GM18519 (cell line): ENCODE results near the gene ROR1.

Experiments used
- ATAC-seq: cut with Tn5 transposase; IDR thresholded peaks from one replicate; pipeline ENCODE4 v1.9.1; 2021; ENCODE audit warnings: mild to moderate bottlenecking, moderate library complexity; ENCODE audit not compliant: unreplicated experiment, low FRiP score

The ROR1 gene

DNA sequence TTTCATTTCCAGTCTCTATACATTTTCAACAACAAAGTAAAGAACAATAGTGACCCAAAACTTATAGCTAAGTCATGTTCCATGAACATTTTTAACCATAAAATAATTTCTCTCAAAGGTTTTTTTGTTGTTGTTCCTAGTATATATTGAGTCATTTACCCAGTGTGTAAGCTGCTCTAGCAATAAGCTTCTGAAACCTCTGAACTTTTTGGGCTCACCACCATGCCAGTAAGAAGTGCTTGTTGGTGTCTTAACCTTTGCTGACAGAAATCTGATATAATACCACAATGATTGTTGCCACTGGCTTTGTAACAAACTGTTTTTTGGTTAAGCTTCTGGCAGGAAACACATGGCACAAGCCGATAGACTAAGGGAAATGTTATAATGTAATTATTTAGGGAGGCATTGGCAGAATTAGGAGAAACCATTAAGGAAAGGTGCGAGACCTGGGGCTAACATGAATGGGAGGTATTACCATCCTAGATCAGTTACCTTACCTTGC is 377.0 kb downstream of the ROR1 start:
- no peak for ATAC-seq

DNA sequence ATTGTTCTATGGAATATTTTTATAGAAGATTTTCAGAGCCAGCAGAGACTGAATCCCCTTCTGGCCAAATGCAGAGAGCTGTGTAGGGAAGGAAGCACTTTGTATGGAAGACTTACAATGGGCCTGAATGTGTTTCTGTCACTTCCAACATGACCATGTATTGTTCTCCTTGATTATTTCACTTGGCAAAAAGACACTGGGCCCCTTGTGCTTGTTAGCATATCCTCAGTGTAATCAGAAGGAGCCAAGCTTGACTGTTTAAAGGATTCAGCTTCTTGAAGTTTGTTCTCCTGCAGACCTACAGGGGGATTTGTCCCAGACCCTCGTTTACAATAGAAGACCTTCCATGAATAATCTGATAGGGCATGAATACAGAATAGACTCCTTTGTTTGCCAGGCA is 381.5 kb downstream of the ROR1 start:
- no peak for ATAC-seq

DNA sequence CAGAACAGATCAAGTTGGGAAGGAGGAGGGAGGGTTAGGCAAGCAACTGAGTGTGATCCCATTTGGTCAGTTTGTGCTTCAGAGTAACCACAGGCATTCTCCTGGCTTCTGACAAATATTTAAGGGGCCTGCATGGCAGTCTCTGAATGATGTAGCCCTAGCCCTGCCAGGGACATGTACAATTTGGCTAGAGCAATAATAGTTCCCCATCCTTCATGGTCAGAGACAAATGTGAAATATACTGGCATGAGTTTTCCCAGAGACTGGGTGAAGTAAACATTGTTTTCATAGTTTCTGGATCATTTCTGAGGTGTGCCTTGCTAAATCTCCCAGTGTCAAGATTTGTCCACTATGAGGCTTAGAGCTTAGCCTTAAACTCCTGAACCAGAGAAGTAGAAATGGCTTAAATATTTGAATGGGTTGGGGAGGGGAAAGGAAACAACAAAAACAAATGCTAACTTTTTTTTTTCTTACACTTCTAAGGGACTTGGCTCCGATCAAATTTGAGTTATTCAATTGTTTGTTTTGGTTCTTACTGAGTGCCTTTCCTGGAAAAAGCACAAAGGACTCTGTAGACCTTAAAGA is 387.6 kb downstream of the ROR1 start:
- no peak for ATAC-seq

DNA sequence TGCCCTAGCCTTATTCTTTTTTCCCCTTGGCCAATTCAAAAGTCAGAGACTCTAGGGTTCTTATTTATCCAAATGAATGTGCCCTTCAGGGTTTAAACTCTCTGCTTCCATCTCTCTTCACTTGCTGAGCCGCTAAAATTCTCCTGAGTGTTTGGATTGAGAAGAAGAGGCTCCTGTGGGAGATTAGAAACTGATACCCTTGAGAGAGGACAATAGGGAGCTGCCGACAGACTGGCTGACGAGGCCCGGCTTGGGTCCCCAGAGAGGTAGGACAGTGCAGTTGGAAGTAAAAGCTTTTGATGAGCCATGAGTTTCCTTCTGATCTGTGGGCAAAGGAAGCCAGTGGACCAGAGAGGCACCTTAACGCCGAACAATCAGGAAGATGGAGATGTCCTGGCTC is 388.3 kb downstream of the ROR1 start:
- no peak for ATAC-seq

DNA sequence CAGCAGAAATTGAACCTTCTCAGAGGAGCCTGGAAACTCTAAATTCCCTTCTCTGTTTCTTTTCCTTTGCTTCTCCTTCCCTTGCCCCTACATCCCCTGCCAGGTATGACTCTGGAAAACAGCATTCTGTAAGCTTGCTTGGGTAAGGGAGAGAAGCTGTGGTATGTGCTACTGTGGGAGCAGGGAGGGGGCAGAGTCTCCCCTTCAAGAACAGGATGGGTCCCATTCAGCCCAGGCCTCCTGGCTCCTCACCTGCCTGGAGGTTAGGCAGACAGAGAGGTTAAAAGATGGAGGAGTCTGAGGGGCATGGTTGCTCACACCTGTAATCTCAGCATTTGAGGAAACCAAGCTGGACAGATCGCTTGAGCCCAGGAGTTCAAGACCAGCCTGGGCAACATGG is 389.0 kb downstream of the ROR1 start:
- ATAC-seq = no peak

DNA sequence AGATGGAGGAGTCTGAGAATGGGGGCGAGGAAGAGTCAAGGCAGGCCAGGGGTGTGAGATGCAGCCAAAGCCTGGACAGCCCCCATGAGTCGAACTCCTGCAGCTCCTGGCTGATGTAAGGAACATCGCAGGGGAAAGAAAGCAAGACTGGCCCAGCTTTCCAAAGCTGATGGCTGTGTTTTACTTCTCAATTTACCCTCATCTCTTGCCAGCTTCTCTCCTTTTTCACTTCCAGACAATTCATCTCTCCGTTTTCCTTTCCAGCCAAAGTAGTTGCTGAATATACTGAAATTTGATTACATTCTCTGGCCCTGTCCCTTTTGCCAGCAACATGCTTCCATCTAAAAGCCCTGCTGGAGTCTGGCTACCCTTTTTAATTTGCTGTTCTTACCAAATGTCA is 389.6 kb downstream of the ROR1 start:
- ATAC-seq = no peak

DNA sequence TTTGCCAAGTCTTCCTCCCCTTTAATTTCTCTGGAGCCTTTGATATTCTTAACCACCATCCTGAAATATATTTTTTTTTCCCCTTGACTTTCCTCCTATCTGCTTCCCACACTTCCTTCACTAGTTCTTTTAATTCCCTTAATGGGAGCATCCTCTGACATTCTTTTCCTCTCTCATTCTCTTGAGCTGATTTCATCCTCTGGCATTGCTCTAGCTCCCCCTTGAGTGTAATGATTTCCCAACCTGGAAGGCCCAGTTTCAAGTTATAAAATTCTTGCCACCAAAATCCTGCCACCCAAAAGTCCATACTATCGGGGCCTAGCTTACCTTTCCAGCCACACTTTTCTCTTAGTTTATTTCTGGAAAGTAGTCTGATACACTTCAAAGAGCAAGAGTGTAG is 390.2 kb downstream of the ROR1 start:
- ATAC-seq = no peak

DNA sequence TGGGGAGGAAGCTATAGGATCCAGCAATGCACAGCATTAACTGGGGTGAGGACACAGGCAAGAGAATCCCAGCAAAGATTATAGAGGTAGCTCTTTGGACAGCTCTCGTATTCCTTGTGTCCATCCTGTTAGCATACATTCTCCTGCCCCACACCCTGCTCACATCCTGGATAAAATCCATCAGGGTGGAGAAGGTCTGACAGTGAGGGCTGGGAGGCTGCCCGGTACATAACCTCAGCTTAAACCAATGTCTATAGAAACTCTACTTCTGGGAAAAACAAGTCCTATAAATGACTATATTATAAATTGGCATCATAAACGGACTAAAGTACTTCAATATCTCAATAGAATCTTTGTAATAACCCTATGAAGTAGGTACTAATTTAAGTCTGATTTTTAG is 392.8 kb downstream of the ROR1 start:
- ATAC-seq = no peak

DNA sequence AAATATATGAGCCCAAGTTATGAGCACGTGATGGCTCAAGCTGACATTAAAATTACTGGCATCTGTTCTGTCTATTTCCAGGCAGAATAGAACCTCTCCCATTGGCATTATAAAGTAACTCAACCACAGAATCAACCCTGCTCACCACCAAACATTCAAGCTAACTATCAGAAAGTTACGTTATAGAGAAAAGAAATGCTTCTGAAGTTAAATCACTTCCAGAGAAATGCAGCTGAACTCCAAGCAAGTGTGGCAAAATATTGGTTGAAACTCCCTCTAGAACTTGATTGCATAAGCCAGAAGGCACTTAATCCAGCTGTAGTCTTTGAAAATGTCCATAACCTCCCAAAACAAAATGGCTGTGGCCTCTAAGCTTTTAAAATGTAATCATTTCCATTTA is 393.4 kb downstream of the ROR1 start:
- no peak for ATAC-seq

DNA sequence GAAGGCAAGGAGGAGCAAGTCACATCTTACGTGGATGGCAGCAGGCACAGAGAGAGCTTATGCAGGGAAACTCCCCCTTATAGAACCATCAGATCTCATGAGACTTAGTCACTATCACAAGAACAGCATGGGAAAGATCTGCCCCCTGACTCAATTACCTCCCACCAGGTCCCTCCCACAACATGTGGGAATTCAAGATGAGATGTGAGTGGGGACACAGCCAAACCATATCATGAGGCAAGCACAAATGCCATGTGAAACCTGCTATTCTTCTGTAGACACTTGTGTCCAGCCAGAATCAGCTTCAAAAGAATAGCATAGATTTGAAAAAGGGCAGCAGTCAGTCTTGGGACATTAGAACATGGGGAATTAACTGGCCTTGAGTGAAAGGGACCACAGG is 397.4 kb downstream of the ROR1 start:
- no peak for ATAC-seq

DNA sequence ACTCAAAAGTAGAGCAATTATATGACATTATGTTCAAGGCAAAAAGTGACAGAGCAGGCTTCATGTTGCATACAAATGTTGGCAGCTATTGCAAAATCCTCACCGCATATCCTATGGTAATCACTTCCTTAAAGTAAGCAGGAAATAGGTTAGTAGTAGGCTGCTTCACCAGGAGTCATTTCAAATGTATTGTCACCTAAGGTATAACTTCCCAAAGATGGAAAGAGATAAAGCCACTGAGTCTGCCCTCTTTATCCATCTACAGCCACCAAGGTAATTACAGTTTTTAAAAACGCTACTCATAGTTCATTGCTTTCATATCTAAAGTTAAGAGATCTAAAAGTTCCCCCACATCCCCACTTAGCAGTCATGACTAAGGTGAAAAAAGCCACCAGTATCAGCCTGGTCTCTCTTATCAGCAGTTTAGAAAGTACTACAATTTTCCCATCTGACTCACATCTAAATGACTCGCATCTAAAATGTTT is 398.0 kb downstream of the ROR1 start:
- ATAC-seq = peak; percentile 62

DNA sequence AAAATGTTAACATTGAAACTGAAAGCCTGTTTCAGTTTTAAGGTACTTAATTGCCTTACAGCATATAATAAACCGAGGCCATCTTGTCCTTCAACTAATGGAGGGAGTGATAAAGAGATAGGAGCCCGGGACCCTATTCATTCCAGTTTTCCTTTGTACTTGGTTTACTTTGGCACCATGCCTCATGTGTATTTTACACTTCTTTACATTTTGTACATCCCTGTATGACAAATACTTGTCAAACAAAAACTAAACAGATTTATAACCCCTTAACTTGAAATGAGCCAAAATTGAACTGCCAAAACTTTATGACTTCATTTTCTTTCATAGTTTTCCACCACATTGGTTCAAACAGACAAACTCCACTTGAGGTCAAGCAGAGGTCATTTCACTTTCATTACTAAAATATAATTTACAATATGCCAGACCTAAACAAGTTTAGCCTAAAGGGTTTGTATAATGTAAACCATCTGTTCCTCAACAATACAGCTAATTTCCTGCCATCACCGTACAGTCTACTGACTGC is 398.7 kb downstream of the ROR1 start:
- ATAC-seq = peak; percentile 49

DNA sequence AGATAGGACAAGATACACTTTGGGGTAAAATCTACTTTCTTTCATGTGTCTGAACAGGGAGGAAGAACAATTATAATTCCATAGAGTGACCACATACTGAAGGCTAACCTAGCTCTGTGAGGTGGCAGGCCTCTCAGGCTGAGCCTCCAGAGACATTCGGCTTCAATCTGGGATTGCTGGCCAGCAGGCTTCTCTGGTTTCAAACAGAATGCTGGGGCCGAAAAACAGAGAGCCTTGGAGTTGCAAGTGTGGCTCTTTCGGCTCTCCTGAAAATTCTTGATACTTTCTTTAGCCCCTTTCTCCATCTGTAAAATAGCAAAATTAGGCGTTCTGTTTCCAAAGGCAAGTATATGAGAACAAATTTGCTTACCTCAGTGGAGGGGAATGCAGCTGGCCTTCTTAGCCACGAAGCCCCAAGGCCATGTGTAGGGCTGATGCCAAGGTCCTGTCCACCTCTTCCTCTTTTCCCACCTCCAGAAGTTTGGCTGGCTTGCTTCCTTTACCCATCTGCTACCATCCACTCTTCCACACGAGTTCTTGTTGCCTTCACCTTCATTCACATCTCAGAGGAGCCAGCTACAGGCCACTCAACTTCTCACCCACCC is 399.6 kb downstream of the ROR1 start:
- ATAC-seq = no peak

DNA sequence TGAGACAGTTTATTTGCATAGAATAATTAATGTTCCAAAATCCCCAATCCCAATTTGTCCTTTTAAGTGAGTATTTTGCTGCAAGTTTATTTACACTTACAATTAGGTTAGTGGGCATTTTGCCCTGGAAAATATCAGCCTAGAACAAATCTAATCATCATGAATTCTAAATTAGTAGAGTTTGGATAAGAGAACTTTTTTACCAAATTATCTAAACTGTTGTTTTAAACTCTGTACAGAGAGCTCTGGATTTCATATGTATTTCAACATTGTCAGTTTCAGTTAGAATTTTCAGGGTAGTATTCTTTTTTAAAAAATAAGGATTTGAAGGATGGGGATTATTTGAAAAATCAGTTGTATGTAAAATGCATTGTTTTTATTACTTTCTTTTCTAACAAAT is 401.8 kb downstream of the ROR1 start:
- no peak for ATAC-seq

DNA sequence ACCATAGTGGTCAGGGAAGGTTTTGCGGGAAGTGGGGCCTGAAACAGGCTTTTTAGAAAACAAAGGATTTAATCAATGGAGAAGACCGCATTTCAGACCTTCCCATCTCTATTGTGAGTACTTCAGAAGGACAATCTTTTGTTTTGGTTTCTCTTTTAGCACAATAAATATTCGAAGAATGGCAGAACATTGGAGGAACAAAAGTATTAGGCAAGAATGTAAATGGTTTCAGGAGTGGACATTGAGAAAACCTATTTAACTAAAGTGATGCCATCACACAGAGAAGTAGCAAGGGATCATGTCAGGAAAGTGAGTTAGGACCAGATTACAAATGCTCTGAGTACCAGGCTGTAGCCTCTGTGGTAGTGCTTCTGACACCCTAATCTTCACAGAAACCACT is 402.8 kb downstream of the ROR1 start:
- ATAC-seq = no peak

DNA sequence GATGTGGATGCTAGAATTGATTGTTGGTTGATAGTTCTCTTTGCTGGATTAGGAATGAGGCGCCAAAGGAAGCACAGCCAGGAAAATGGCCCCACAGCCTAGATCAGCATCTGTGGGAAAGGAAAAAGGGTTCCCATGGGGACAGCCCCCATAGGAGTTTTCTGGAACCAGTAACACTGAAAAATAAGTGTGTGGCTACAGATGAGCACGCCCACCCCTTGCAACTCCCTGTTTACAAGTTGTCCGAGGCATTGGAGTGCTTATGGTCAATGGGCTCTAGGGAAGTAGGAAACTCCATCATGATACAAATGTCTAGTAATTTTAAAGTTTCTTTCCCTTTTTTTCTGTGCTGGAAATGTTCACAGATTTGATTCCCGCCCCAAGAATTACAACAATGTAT is 405.8 kb downstream of the ROR1 start:
- no peak for ATAC-seq

DNA sequence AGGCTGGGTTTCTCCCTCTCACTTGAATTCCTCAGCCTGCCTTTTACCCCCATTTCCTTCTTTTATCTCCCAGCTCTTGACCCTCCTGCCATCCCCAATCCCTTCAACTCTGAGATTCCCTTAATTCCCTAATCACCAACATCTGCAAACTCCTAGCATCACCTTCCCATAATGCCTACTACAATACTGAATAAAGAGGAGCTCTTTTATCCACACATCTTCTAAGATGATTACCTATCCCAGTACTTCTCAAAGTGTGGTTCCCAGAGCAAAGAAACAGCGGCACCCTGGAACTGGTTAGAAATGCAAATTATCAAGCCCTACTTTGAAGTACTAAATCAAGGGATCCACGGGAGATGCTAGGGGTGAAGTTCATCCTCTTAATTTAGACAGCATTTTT is 408.4 kb downstream of the ROR1 start:
- no peak for ATAC-seq

DNA sequence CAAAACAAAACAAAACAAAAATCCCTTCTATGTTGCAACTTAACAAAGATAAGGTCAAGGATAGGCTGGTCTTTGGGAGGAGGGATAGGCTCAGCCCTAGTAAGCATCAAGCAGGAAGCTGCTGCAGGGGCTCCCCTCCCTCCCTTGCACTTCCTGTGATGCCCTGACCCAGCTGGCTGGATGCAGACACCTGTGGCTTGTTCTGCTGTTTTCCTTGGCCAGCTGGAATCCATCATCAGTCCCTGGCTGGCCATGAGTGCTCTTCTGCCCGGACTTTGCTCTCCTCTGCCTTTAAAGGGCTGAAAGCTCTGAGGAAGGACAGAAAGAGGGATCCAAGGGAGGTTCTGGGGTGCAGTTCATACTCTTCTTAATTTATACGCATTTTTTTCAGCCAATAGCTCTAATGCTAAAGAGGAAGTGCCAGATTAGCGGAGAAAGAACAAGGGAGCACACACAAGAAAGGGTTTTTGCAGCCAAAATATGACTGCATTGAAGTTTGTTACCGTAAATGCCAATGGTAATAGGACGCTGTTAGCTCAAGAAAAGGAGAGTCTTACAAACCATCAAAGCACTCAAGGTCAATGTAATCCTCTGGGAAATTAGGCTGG is 409.7 kb downstream of the ROR1 start:
- no peak for ATAC-seq

DNA sequence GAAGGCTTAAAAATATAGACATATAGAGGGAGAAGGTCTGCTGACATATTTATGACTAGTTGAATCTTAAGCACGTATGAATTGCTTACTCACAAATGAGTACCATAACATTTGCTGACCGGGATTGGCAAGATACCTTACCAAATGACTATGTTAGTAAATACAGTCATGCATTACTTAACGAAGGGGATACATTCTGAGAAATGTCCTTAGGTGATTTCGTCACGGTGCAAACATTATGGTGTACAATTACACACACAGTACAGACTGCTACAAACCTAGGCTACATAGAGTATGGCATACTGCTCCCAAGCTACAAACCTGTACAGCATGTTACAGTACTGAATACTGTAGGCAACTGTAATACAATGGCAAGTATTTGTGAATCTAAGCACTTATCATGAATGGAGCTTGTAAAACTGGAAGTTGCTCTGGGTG is 410.2 kb downstream of the ROR1 start:
- no peak for ATAC-seq

DNA sequence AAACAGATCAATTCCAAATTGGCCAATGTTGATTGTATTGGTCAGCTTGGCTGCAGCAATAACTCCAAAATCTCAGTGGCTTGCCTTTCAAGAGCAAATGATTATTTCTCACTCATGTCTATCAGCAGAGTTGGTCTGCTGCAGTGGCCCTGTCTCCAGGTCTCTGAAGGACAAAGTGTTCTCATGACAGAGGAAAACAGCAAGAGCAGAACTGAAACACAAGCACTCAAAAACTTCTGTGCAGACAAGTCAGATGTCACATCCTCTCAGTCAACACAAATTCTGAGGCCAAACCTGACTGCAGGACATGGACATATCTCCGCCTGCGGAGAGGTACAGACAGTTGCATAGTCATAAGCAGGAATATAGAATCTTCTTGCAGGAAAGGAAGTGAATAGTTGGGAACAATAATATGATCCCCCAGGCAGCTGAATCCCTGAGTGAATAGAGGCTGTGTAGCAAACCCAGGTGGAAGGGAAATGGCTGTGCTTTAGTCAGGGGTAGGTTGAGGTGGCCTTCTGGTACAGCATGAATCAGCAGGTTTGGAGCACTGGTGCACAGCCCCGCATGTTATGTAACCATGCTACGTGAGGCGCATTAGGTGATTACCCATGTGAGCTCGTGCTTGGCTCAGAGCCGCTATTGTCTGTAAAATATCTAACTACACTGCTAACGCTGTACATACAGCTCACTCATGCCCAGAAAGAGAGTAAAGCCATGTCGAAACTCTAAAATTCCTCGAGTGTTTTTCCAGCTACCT is 412.5 kb downstream of the ROR1 start:
- ATAC-seq = no peak

DNA sequence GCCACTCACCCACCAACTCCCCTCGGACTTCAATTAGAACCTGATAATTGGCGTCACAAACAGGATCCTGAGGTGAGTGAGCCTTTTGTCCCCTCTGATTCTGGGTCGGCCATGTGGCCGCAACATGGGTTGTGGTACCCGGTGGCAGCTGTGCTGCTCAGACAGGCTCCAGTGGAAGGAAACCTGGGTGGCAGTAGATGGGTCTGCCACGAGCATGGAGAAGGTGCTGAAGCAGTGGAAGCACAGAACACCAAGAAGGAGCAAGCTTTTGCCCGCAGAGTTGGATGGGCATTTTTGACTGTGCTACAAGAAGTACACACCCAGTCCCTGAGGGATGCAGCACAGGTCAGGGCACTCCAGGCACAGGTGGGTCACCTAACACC is 413.1 kb downstream of the ROR1 start:
- no peak for ATAC-seq
